Measurements from ENCODE around the gene DMRTC2.
A peak's percentile ranks its signal among the peaks of the same experiment; 100 is the strongest.

The DMRTC2 gene

DNA sequence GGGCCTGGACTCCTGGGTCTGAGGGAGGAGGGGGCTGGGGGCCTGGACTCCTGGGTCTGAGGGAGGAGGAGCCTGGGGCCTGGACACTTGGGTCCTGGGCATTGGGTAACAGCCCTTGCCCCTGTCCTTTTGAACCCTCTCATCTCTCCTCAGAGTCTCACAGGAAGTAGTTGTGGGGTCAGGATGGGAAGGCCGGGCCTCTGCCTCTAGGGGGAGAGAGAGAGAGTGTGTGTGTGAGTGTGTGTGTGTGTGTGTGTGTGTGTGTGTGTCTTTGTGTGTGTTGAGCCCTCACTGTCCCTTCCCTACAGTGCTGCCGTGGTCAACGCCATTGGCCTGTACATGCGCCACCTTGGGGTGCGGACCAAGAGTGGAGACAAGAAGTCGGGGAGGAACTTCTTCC is 49.1 kb downstream of the DMRTC2 start:
- peak; percentile 18 to 26 for DNase-seq

- no peak for DNase-seq
These were observed 49.5 kb downstream of the DMRTC2 start for GRCh38 chr19:41894350-41894749.

DNA sequence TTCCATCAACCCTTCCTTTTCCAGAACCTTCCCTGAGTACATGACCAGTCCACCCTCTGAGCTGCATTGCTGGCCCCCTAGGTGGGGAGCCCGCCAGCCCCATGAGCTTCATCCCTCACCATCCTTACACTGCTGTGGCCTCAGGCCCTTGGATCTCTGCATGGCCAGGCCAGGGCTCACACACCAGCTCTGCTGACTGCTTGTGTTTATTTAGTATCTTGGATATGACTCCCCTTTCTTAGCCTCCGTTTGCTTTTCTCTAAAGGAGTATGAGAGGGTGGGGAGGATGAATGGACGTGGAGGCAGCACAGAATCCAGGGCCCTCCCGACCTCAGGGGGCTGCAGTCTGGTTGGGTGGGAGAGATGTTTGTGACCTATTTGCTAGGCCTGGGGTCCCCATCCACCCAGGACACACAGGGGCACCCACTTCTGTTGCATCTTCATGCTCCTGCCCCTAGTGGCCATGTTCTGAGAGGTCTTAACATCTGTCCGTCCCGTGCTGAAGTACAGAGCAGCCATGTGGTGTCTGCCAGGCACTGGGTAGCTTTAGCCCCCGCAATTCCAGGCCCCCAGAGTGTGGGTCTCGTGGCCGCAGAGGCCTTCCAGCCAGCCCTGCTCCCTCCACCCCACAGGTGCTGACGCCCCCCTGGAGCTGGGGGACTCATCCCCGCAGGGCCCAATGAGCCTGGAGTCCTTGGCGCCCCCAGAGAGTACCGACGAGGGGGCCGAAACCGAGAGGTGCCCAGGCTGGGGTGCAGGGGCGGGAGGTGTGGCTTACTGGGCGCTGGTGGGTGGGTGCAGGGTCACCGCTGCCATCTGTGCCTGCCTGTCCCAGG is 51.1 kb downstream of the DMRTC2 start:
- no peak for DNase-seq

DNA sequence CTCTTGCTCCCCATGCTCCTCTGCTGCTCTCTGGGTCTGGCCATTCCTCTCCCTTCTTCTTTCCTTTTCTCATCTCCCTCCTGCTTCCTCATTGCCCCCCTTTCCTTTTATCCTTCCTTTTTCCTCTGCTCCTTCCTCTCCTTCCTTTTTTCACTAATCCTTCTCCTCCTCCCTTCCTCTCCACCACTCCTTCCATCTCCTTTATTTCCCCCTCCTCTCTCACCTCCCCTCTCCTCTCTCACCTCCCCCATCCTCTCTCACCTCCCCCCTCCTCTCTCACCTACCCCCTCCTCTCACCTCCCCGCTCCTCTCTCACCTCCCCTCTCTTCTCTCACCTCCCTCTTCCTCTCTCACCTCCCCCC is 51.7 kb downstream of the DMRTC2 start:
- DNase-seq, result no peak

DNA sequence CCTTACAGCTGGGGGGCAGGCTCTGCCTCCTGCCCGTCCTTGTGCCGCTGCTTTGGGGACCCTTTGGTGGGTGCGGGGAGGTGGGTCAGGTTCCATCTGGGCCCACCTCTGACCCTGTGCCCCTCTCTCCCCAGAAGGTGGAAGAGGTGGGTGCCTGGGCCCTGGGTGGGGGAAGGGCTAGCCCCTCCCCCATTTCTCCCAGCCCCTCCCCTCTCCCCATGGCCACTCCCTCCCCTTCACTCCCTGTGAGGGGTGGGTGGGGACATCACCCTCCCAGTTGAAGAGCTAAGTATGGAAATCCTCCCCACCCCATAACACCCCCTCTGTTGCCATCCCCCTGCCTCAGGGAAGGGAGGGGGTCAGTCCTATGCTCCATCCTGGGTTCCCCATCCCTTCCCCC is 52.3 kb downstream of the DMRTC2 start:
- no peak for DNase-seq

- DNase-seq, result no peak
These were observed 53.0 kb downstream of the DMRTC2 start for GRCh38 chr19:41897820-41898219.

DNA sequence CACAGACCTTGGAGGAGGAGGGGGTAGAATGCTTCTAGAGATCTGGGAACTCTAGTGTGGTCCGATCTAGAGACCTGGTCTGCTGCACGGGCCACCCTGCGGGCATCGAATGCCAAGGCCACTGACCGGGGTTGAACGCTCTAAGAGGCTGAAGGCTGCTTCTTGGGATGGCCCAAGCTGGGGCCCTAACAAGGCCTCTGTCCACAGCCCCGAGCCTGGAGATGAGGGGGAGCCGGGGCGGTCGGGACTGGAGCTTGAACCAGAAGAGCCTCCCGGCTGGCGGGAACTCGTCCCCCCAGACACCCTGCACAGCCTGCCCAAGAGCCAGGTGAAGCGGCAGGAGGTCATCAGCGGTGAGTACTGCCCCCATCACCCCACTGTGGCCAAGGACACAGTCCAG is 53.4 kb downstream of the DMRTC2 start:
- DNase-seq, result no peak

Measured in AML-193 (cell line).